Kidney (tissue), 14 donors: ENCODE measurements around the gene CTU1. TPM values are rescaled to one million over a fixed set of nuclear protein-coding genes. Genes with fewer than 3 reads are reported as not detected.

Experiments
- DNase-seq, 5 donors: peaks; one replicate each; pipeline ENCODE4 v3.0.0-alpha.2; 2013 to 2020
- FAIRE-seq: peaks from 2 replicates; lab custom pipeline; 2012; peaks lifted over from hg19 to GRCh38; lab: Jason Lieb, UNC
- H3K27ac ChIP-seq, 2 donors: one replicate each; pipeline ENCODE4 v1.7.0; 2013; ENCODE audit warnings: low read depth in 2 of 2, low read length in 2 of 2, inconsistent platforms in 1 of 2
- H3K27me3 ChIP-seq: one replicate; pipeline ENCODE4 v1.7.1; 2013; ENCODE audit warnings: low read length, inconsistent platforms; ENCODE audit not compliant: control insufficient read depth, insufficient read depth
- H3K36me3 ChIP-seq, 3 donors: one replicate each; pipeline versions ENCODE4 v1.7.0 to v1.7.1; 2013; ENCODE audit warnings: low read length in 3 of 3, control low read depth in 1 of 3, inconsistent platforms in 1 of 3; ENCODE audit not compliant: insufficient read depth in 3 of 3, control insufficient read depth in 2 of 3
- H3K4me1 ChIP-seq, 3 donors: one replicate each; pipeline versions ENCODE4 v1.7.0 to v1.7.1; 2013; ENCODE audit warnings: low read length in 3 of 3, inconsistent platforms in 1 of 3, low read depth in 1 of 3; ENCODE audit not compliant: control insufficient read depth in 2 of 3, insufficient read depth in 2 of 3
- H3K4me3 ChIP-seq, 3 donors: one replicate each; pipeline versions ENCODE4 v1.7.0 to v1.8.1; 2013; ENCODE audit warnings: low read length in 3 of 3, control low read depth in 1 of 3, inconsistent platforms in 1 of 3
- H3K9ac ChIP-seq, 3 donors: one replicate each; pipeline versions ENCODE4 v1.7.0 to v1.7.1; 2013; ENCODE audit warnings: low read length in 3 of 3, control low read depth in 1 of 3, inconsistent platforms in 1 of 3
- H3K9me3 ChIP-seq, 3 donors: one replicate each; pipeline versions ENCODE4 v1.7.0 to v1.7.1; 2013; ENCODE audit warnings: low read length in 3 of 3, control low read depth in 1 of 3, inconsistent platforms in 1 of 3; ENCODE audit not compliant: control insufficient read depth in 2 of 3, insufficient read depth in 1 of 3
- CTCF ChIP-seq: IDR thresholded peaks from 3 replicates; pipeline ENCODE4 v1.5.1; 2012; ENCODE audit warnings: mild to moderate bottlenecking, moderate library complexity, borderline replicate concordance; ENCODE audit not compliant: insufficient read depth; ENCODE audit errors: extremely low read depth
- intact Hi-C: fragments of 100-400 bp; cut with DNase I; formaldehyde crosslinking; loops from one replicate; pipeline ENCODE4 v1.11.1; 2022
- polyA plus RNA-seq: library from polyadenylated mRNA; stranded (reverse); fragments of 350-450 nt; fragmentation: Illumina TruSeq; extraction: RNeasy Lipid Tissue Mini Kit (QIAGEN cat#74804); gene quantifications from one replicate; pipeline ENCODE4 v1.2.3, GENCODE V29; 2014; ENCODE audit warnings: low read depth, low replicate concordance; ENCODE audit not compliant: insufficient read depth
- total RNA-seq: library from RNA; stranded (reverse); fragmentation: NEBNext Ultra II Directional; extraction: Animal tissue kit (Norgen Biotek cat#: 25700); gene quantifications from one replicate; pipeline ENCODE4 v1.2.1, GENCODE V29; 2021
- donor health status: control.
- donor health status: control.
- donor health status: control.
- donor health status: control.
- donor health status: control.
- donor health status: DM: yes; HTN: yes; CAD: no.
- donor health status: Normal renal cell carcinoma (clear cell type).

The CTU1 gene
- total and polyA plus RNA-seq, 2 donors from 2014 or later: 5.2 to 8.4 TPM

GRCh38 chr19:51114087-51114729 lies 6.0 kb upstream of the CTU1 start:
- no peak overlapping the region for H3K9ac ChIP-seq
- intact Hi-C loops: no loop called here
- H3K27me3 ChIP-seq: no peaks in the 10 kb centered on the region
- DNase-seq: peak in 1 of 5 donors; percentile 4
- H3K4me1 ChIP-seq: no peaks in the 10 kb centered on the region
- no peak for FAIRE-seq
- H3K27ac ChIP-seq: no peak overlapping the region
- no peaks in the 10 kb centered on the region for H3K9me3 ChIP-seq
- no peaks in the 10 kb centered on the region for H3K36me3 ChIP-seq
- H3K4me3 ChIP-seq: no peak overlapping the region
- no peak for TF ChIP-seq CTCF

DNA sequence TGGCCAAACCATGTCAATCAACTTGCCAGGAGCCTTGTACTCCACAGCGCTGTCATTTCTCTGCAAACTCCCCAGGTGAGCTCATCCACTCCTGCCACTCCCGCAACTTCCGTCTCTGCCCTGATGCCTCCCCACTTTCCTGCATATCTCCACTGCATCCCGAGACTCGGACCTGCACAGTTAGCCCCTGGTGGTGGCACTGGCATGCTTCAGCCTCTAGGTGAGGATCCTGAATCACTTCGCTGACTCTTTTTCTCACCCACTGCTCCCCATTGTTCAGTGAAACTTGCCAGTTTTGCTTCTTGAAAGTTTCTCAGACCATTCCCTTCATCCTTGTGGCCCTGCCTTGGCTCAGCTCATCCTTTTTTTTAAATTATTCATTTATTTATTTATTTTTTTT lies 3.4 kb upstream of the CTU1 start:
- Histone ChIP-seq H3K27ac (no peak overlapping the region), H3K4me3 (no peak overlapping the region), H3K27me3 (no peaks in the 10 kb centered on the region), H3K9me3 (no peaks in the 10 kb centered on the region), H3K9ac (no peak overlapping the region), H3K36me3 (no peaks in the 10 kb centered on the region), H3K4me1 (peaks cover 0 to 12% (median 8%) of the 10 kb centered on the region in 3 donors)
- DNase-seq (peak in 1 of 5 donors; percentile 44), FAIRE-seq (no peak)
- intact Hi-C loops: no loop called here
- no peak for TF ChIP-seq CTCF

DNA sequence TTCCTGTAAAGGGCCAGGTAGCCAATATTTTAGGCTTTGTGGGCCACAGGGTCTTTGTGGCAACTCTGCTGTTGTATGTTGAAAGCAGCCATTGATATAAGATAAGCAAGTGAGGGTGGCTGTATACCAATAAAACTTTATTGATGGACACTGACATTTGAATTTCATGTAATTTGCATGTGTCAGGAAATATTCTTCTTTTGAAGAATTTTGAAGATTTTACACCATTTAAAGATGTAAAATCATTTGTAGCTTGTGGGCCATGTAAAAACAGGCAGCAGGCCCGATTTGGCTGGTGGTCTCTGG lies 2.4 kb upstream of the CTU1 start:
- no peaks in the 10 kb centered on the region for H3K36me3 ChIP-seq

More for the DNA sequence above, 2.4 kb upstream of the CTU1 start:
- H3K4me3 ChIP-seq: no peak overlapping the region
- no peak for TF ChIP-seq CTCF
- FAIRE-seq (no peak), DNase-seq (peak in 1 of 5 donors; percentile 1)
- H3K27ac ChIP-seq: no peak overlapping the region
- intact Hi-C loops: no loop called here
- no peaks in the 10 kb centered on the region for H3K27me3 ChIP-seq
- H3K9me3 ChIP-seq: no peaks in the 10 kb centered on the region
- no peak overlapping the region for H3K9ac ChIP-seq
- H3K4me1 ChIP-seq: peaks cover 0 to 12% (median 8%) of the 10 kb centered on the region in 3 donors
